Measurements from ENCODE around the gene FKBP14.
"Not testable (repeated sequence)": the region's sequence is repeated elsewhere in the genome, so short reads cannot be mapped to it uniquely, and the experiment has no call there.

Gene FKBP14

GRCh38 chr7:29989257-29989995 is 37.1 kb downstream of the FKBP14 start, which contains the start of gene SCRN1:
TSS of gene SCRN1 (minus strand) at chr7:29989801. CDS start at chr7:29969067, 20,734 bp downstream.
- peak; percentile 36 for DNase-seq

GRCh38 chr7:29988424-29989256 is 37.9 kb downstream of the FKBP14 start:
- DNase-seq: peak; percentile 68

DNA sequence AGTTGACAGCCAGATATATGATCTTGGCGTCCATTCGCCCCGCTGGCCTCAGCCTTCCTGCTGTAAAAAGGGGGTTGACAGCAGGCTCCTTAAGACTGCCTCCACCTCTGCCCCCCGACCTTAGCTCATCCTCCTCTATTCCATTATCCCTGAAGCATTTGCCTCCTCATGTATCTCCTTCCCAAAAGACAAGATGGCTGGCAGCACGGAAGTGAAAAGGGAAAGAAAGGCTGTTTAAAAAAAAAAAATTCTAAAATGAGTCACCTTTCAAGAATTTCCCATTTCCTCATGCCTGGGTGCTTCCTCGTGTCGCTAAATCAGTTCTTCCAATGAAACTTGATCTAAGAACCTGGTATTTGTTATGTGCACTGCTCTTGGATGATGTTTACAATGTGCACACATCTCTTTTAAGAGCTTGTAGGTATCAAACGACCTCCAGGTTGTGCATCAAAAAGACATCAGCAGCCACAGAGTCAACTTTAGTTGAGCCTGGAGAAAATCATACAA is 38.6 kb downstream of the FKBP14 start:
- peak; percentile 52 for DNase-seq

GRCh38 chr7:29987083-29987482 is 39.4 kb downstream of the FKBP14 start:
- DNase-seq: no peak

DNA sequence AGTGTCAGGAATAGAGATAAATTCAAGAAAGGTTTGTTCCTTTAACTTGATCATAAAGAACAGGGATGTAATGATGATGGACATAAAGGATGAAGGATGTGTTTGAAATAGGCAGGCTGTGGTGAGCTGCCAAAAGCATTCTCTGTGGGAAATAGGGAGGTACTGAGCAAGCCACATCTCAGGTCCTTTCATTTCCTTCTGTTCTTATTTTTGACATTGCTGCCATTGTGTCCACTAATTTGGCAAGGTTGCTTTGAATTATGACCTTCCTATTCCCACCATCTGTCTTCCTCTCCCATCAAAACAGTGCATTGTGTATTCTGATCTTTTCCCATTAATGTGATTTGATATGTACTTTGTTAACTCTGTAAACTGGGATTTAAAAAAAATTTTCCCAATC is 46.4 kb downstream of the FKBP14 start:
- DNase-seq: no peak

DNA sequence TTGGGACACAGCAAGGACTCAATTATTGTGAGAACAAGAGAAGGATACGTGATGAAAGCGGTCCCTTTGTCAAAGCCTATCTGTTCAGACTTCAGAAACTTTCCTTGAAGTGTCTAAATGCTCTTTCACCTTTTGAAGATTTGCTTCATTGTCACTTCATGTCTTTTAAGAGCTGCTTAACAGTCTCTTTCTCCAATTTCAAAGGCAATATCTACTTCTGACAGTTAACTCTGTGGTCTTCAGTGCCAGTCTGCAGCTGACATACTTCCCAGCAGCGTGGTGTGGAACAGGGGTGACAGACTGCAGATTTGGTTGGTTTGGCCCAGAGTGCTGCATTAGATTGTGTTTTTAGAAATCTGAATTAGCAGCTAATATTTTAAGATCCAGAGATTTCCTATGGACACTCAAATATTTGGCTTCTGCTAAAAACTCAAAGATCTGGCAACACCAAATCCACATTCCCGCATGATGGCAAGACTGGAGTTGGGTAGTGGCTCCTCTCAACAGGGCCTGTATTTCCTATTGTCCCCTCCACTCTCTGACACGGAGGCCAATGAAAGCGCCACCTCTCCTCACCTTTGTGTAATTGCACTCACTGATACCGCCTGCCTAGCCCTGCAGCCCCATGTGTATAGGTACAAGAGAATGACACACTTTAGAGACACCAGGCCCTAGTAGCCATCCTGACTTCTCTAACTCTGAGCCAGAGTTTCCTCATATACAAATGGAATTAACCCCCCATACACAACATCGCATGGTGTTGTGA is 48.4 kb downstream of the FKBP14 start:
- no peak for DNase-seq

GRCh38 chr7:29976673-29977415 is 49.7 kb downstream of the FKBP14 start:
- no peak for DNase-seq

DNA sequence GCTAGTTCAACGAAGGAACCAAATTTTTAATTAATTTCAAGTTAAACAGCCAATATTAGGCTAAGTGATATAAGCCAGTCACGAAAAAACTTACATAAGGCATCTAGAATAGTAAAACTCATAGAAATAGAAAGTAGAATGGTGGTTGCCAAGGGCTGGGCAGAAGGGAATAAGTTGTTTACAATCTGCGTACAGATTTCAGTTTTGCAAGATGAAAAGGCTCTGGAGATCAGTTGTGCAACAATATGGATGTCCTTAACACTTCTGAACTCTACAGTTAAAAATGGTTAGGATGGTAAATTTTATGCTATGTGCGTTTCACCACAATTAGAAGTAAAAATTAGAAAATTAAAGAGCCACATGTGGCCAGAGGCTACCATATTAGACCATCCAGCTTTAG is 50.2 kb downstream of the FKBP14 start:
- DNase-seq: no peak

DNA sequence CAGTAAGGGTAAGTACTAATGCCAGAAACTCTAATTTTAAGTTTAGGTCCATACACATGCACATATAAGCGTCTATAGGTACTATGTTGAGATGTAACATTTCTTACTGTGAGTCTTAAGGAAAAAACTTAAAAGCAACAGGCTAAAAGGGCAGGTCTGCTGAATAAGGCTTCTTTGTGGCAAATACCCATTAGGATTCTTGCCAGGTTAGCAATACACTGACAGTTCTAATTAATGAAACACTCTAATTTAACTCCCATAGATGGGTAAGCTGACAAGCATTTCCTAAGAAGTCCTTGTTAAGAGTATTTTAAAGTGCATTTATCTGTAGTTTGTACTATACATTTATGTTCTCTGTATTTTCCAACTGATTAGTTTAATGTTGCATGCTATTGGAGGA is 50.9 kb downstream of the FKBP14 start:
- no peak for DNase-seq

- DNase-seq: no peak
These were observed 52.2 kb downstream of the FKBP14 start for GRCh38 chr7:29974286-29974685.

GRCh38 chr7:29972315-29972669 is 54.2 kb downstream of the FKBP14 start:
- DNase-seq: no peak

GRCh38 chr7:29971566-29972314 is 54.8 kb downstream of the FKBP14 start:
- no peak for DNase-seq

- no peak for DNase-seq
These were observed 56.3 kb downstream of the FKBP14 start for GRCh38 chr7:29970158-29970557.

DNA sequence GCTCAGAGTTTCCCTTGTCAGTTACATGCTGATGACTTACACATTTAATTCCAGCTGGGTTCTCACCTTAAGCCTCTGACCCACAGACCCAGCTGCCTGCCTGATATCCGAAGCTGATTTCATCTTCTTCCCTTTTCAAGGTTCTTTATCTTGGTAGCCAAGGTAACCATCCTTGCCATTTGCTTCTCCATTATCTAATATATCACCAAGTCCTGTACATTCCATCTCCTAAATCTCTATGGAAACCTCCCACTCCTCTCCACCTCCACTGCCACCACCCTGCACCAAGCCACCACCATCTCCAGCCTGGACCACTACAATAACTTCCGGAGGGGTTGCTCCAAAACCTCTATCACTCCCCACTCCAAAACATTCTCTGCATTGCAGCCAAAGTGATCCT is 56.8 kb downstream of the FKBP14 start:
- DNase-seq: no peak

DNA sequence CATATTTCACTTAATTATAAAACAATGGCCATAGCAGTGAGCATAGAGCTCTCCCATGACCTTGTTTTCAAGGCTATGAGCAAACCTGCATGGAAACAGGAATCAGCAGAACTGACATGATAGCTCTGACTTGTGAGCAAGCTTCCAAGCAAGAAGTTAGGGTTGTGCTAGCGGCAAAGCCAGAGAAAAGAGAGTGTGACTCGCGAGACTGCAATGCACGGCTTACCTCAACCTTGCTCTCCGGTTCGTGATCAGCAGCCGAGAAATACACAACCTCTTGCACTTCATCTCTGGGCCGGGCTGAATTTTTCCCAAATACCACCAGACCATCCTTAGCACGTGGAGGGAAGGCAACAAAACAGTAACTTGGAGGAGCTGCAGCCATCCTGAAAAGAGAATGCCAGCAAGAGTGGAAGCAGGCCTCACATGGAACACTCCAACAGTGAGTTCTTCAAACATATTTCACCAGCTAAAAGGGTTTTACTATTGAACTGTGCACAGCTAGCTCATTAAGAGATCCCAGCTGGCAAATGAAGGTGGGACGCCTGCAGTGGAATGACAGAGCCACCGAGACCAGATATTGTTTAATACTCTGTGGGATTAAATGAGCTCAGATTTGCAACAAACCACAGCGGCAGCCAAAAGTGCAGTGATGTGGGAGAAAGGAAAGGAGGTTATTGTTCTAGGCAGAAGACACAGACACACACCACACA is 57.7 kb downstream of the FKBP14 start:
- no peak for DNase-seq

DNA sequence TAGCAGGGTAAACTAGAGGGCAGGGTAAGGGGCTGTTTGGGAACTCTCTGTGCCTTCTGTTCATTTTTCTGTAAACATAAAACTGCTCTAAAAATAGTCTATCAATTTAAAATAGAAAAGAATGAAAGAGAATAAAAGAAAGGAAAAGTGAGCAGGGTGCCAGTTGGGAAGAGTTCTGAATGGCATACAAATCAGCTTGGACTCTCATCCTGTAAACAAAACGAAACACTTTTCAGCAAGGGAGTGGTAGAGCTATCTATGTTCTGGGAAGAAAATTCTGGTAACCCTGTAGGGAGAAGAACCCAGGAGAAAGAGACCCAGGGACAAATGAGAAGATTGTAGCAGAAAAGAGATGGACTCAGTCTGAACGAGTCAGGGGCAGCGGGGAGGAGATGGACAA is 61.5 kb downstream of the FKBP14 start:
- no peak for DNase-seq

DNA sequence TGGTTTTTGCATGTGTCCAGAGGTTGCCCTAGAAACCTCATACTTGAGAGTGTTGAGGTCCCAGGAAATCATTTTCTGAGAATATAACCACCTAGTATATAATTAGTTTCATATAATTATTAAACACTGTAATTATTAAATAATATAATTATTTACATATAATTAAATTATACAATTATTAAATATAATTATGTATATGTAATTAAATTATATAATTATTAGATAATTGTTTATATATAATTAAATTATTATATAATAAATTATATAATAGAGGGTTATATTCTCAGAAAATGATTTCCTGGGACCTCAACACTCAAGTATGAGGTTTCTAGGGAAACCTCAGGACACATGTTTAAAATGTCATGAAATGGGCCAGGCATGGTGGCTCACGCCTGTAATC is 64.5 kb downstream of the FKBP14 start:
- no peak for DNase-seq

DNA sequence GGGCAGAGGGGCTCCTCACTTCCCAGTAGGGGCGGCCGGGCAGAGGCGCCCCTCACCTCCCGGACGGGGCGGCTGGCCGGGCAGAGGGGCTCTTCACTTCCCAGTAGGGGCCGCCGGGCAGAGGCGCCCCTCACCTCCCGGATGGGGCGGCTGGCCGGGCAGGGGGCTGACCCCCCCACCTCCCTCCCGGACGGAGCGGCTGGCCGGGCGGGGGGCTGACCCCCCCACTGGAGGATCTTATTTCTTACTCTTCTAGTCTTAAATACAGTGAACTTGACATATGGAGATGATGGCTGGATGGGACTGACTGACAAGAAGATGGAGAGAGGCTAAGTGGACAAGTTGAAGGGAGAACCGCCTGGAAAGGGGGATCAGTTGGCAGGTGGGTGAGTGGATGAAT is 64.9 kb downstream of the FKBP14 start:
- not testable (repeated sequence) for DNase-seq

Measured in NCI-H2227 treated with DMSO at 0.1 percent for 48 hours (cell line).